ENCODE results near the gene ANXA6. TPM values are rescaled to one million over a fixed set of nuclear protein-coding genes. Genes with fewer than 3 reads are reported as not detected.
A peak's percentile ranks its signal among the peaks of the same experiment; 100 is the strongest.

Gene ANXA6
- total and polyA plus RNA-seq, 4 donors, result 61.4 to 208 (median 155) TPM

DNA sequence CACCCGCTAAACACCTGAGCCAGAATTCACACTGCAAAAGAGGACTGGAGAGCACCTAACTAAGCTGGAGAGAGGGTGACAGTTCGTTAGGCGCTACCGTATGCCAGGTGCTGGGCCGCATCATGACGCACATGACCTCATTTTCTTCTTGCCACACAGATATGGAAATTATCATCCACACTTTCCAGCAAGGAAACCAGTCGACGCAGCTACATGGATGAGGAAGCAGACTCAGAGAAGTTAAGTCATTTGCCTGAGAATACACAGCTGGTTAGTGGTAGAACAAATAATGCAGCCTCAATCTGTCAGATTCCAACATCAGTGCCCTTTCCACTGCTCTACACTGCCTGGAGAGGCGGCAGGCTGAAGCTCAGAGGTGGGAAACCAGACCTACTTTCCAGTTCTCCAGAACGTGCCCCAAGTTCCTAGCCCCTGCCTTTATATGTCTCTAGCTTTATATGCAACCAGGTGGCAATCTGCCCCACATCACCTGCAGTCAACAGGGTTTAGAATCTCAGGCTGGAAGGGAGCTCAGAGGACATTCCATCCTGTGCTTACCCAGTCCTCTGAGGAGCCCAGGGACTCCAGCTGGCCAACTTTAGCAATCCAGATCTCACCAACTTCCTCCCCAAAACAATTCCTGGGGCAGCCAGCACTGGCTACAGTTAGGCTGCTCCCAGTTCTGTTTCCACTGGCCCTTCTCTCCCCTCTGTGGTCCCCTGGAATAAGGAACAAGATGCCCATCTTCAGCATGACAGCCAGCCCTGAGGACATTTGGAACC is 85.5 kb downstream of the ANXA6 start:
- ATAC-seq (ENCODE audit: insufficient read depth, low FRiP score) (no peak), DNase-seq (no peak)
- TF ChIP-seq, protein P1, sequence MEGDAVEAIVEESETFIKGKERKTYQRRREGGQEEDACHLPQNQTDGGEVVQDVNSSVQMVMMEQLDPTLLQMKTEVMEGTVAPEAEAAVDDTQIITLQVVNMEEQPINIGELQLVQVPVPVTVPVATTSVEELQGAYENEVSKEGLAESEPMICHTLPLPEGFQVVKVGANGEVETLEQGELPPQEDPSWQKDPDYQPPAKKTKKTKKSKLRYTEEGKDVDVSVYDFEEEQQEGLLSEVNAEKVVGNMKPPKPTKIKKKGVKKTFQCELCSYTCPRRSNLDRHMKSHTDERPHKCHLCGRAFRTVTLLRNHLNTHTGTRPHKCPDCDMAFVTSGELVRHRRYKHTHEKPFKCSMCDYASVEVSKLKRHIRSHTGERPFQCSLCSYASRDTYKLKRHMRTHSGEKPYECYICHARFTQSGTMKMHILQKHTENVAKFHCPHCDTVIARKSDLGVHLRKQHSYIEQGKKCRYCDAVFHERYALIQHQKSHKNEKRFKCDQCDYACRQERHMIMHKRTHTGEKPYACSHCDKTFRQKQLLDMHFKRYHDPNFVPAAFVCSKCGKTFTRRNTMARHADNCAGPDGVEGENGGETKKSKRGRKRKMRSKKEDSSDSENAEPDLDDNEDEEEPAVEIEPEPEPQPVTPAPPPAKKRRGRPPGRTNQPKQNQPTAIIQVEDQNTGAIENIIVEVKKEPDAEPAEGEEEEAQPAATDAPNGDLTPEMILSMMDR (IDR thresholded peaks at IDR 0.05; ENCODE audit: control extremely low read depth, extremely low read depth), result no peak
- 92% methylated on average over 10 of the region's 10 CpGs for WGBS, 2 donors
- H3K4me3 ChIP-seq, result no peak overlapping the region
- no peaks in the 10 kb centered on the region for H3K27me3 ChIP-seq (ENCODE audit: control insufficient read depth in 3 of 3, insufficient read depth in 3 of 3, low read length in 2 of 3)
- H3K4me1 ChIP-seq (ENCODE audit: control insufficient read depth in 5 of 5, insufficient read depth in 5 of 5, low read length in 5 of 5), result peaks cover 0 to 53% (median 4%) of the 10 kb centered on the region in 5 donors
- peaks cover 0 to 3% (median 0%) of the 10 kb centered on the region in 4 donors for H3K9me3 ChIP-seq (ENCODE audit: control insufficient read depth in 4 of 4, insufficient read depth in 3 of 4, low read length in 3 of 4)
- H3K27ac ChIP-seq (ENCODE audit: low read depth in 1 of 2, low read length in 1 of 2), result peak overlapping the region; percentile 51 to 67
- H3K36me3 ChIP-seq (ENCODE audit: control insufficient read depth in 4 of 4, insufficient read depth in 4 of 4, low read length in 4 of 4), result peaks cover 0 to 16% (median 0%) of the 10 kb centered on the region in 4 donors
- H3K9ac ChIP-seq (ENCODE audit: insufficient read depth in 1 of 2, low read length in 2 of 2), result peak overlapping the region in 1 of 2 donors; percentile 7

DNA sequence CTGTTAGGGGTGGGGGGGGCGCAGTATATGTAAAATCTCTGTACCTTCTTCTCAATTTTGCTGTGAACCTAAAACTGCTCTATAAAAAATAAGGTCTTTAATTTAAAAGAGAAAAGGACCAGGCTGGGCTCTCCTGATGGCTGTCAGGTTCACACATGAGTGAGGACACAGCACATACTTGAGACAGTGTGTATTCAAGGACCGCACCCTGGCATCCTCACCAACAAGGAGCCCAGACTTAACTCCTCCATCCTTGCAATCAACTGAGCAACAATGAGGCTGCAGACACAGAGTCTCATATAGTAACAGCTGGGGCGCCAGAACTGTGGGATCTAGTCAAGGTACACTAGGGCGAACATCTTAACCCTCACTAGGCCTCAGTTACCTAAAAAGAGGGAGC is 86.6 kb downstream of the ANXA6 start:
- peaks cover 0 to 3% (median 0%) of the 10 kb centered on the region in 4 donors for H3K9me3 ChIP-seq (ENCODE audit: control insufficient read depth in 4 of 4, insufficient read depth in 3 of 4, low read length in 3 of 4)
- TF ChIP-seq, protein P1 (IDR thresholded peaks at IDR 0.05; ENCODE audit: control extremely low read depth, extremely low read depth), result no peak
- H3K27ac ChIP-seq (ENCODE audit: low read depth in 1 of 2, low read length in 1 of 2), result peak overlapping the region in 1 of 2 donors; percentile 7
- WGBS, 2 donors, result 85 to 89% methylated on average over 4 of the region's 4 CpGs
- no peak overlapping the region for H3K9ac ChIP-seq (ENCODE audit: insufficient read depth in 1 of 2, low read length in 2 of 2)
- no peak overlapping the region for H3K4me3 ChIP-seq
- DNase-seq, result no peak
- H3K36me3 ChIP-seq (ENCODE audit: control insufficient read depth in 4 of 4, insufficient read depth in 4 of 4, low read length in 4 of 4), result peaks cover 0 to 21% (median 0%) of the 10 kb centered on the region in 4 donors
- H3K27me3 ChIP-seq (ENCODE audit: control insufficient read depth in 3 of 3, insufficient read depth in 3 of 3, low read length in 2 of 3), result no peaks in the 10 kb centered on the region
- ATAC-seq (ENCODE audit: insufficient read depth, low FRiP score), result no peak
- H3K4me1 ChIP-seq (ENCODE audit: control insufficient read depth in 5 of 5, insufficient read depth in 5 of 5, low read length in 5 of 5), result peaks cover 0 to 49% (median 4%) of the 10 kb centered on the region in 5 donors

DNA sequence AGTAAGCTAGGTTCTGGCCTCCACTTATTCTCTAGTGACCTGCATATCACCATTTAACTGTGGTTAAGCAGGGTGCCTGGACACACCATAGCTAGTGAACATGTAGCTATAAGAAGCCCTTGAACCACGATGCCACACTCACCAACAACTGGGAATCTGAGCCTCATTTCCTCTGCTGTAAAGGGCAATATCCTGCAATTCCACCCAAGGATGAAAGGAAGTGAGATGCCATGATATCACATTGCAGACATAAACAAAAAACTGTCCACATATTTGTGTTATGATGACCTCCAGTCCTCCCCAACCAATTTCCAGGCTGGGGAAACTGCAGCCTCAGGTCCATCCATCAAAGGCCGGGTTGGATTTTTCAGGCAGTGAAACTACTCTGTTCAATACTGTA is 87.1 kb downstream of the ANXA6 start:
- H3K27me3 ChIP-seq (ENCODE audit: control insufficient read depth in 3 of 3, insufficient read depth in 3 of 3, low read length in 2 of 3), result no peaks in the 10 kb centered on the region
- WGBS, 2 donors, result 56% methylated on average over 2 of the region's 2 CpGs
- peaks cover 0 to 46% (median 4%) of the 10 kb centered on the region in 5 donors for H3K4me1 ChIP-seq (ENCODE audit: control insufficient read depth in 5 of 5, insufficient read depth in 5 of 5, low read length in 5 of 5)
- ATAC-seq (ENCODE audit: insufficient read depth, low FRiP score) (no peak), DNase-seq (no peak)
- H3K36me3 ChIP-seq (ENCODE audit: control insufficient read depth in 4 of 4, insufficient read depth in 4 of 4, low read length in 4 of 4), result peaks cover 0 to 21% (median 0%) of the 10 kb centered on the region in 4 donors
- H3K9me3 ChIP-seq (ENCODE audit: control insufficient read depth in 4 of 4, insufficient read depth in 3 of 4, low read length in 3 of 4), result peaks cover 0 to 3% (median 0%) of the 10 kb centered on the region in 4 donors
- peak overlapping the region; percentile 6 to 47 for H3K27ac ChIP-seq (ENCODE audit: low read depth in 1 of 2, low read length in 1 of 2)
- H3K4me3 ChIP-seq, result no peak overlapping the region
- TF ChIP-seq, protein P1 (IDR thresholded peaks at IDR 0.05; ENCODE audit: control extremely low read depth, extremely low read depth), result no peak
- no peak overlapping the region for H3K9ac ChIP-seq (ENCODE audit: insufficient read depth in 1 of 2, low read length in 2 of 2)
